ENCODE data around the gene ZIC4. TPM values are rescaled to one million over a fixed set of nuclear protein-coding genes. Genes with fewer than 3 reads are reported as not detected.

Gene ZIC4
- total RNA-seq, 2 donors from 2014 or later: not detected

GRCh38 chr3:147404000-147404799 lies 2.1 kb downstream of the ZIC4 start:
- Mint-ChIP-seq H3K4me1 (no peaks in the 10 kb centered on the region), H3K27ac (no peak overlapping the region), H3K9me3 (peaks cover 4% of the 10 kb centered on the region), H3K4me3 (no peak overlapping the region), H3K27me3 (peaks cover 62% of the 10 kb centered on the region), H3K36me3 (ENCODE audit: low read depth) (peaks cover 18% of the 10 kb centered on the region)
- no peak for ATAC-seq (replicated peaks)

DNA sequence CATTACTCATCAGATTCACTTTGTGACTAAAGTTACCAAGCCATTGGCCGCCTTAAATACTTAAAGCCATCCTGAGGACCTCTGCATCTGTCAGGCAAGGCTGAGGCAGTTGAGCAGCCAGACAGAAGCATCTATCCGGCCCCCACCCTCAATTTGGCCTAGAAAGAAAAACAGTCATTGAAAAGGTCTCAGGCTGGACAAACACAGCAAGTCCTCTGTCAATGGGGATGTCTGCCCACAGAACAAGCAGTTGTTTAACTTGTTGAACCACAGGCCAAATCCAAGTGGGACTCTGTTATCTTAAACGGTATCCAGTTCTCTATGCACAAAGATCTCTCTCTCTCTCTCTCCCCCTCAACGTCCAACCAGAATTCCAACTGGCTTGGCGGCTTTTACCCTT lies 2.8 kb downstream of the ZIC4 start:
- Mint-ChIP-seq H3K36me3 (ENCODE audit: low read depth) (peaks cover 11% of the 10 kb centered on the region), H3K4me1 (no peaks in the 10 kb centered on the region), H3K27ac (no peak overlapping the region), H3K9me3 (peaks cover 4% of the 10 kb centered on the region), H3K4me3 (no peak overlapping the region), H3K27me3 (peaks cover 61% of the 10 kb centered on the region)
- no peak for ATAC-seq (replicated peaks)

DNA sequence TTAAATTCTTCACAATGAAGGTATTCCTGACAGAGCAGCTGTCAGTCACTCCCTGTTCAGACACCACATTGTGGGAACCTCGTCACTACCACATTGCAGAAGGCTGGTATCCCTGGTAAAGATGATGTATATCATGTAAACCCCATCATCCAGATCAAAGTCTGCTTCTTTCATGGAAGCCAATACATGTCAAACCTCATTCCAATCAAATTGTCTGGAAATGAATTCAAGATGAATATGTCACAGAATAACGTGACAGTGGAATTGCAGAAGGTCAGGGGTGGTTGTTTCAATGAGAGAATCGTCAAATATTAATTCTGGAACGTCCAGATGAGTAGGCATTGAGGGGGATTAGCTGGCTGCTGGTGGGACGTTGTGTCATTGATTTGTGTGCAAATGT lies 4.2 kb downstream of the ZIC4 start:
- H3K27me3 Mint-ChIP-seq: peaks cover 60% of the 10 kb centered on the region
- no peaks in the 10 kb centered on the region for H3K4me1 Mint-ChIP-seq
- H3K9me3 Mint-ChIP-seq: peaks cover 4% of the 10 kb centered on the region
- no peaks in the 10 kb centered on the region for H3K36me3 Mint-ChIP-seq (ENCODE audit: low read depth)
- no peak overlapping the region for H3K27ac Mint-ChIP-seq
- ATAC-seq (replicated peaks): no peak
- no peak overlapping the region for H3K4me3 Mint-ChIP-seq

DNA sequence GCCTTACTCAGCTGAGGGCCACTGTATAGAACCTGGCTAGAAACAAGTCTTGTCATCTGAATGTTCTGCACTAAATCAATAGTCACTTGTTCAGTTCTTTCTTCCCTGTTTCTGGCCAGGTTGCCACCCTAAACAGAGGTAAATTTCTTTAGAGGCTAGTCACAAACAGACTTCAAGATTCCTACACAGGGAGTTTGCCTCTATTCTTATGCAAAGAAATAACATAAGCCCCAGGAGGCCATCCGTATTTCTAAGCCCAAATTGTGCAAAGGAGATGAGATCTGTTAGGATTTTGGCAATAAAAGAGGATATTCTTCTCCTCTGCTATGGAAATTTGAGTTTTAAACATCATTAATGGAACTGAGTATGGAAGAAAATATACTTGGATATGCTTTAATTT lies 4.9 kb downstream of the ZIC4 start:
- no peaks in the 10 kb centered on the region for H3K4me1 Mint-ChIP-seq
- no peaks in the 10 kb centered on the region for H3K36me3 Mint-ChIP-seq (ENCODE audit: low read depth)
- H3K9me3 Mint-ChIP-seq: peaks cover 4% of the 10 kb centered on the region
- no peak overlapping the region for H3K27ac Mint-ChIP-seq
- peaks cover 56% of the 10 kb centered on the region for H3K27me3 Mint-ChIP-seq
- ATAC-seq (replicated peaks): no peak
- no peak overlapping the region for H3K4me3 Mint-ChIP-seq

DNA sequence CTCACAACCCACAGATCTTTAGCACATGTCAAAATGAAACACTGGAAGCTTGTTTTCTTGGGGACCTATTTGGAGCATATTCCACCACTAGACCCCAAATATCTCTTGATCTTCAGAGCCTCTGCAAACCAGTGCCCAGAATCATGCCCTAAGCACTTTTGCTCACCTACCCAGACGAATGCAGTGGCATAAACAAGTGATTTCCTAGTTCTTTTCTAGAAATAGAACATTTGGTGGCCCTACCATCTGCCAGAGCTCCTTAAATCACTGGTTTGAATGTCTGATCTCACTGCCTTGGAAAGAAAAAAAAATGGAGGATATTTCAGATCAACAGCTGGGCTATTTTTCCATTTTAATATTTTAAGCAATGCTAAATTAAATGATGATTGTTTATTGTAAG lies 5.3 kb downstream of the ZIC4 start:
- Mint-ChIP-seq H3K4me1 (no peaks in the 10 kb centered on the region), H3K36me3 (ENCODE audit: low read depth) (no peaks in the 10 kb centered on the region), H3K27ac (no peak overlapping the region), H3K9me3 (peaks cover 4% of the 10 kb centered on the region), H3K27me3 (peaks cover 55% of the 10 kb centered on the region), H3K4me3 (no peak overlapping the region)
- no peak for ATAC-seq (replicated peaks)

DNA sequence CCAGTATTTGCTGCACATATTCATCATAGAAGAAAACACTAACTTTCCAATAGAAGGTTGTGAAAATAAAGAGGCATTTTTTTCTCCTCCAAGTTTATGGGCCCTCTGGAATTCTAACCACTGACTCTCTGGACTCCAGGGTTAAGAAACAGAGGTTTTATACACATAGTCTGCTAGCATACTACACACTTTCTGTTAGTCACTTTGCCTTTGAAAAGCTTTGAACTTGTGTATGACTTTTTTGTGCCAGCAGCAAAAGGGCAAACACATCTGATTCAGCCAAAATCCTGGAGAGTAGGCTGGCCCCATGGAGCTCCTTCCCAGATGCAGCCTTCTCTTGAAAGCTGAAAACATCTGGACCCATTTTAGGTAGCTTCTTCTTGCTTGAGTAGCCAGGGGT lies 6.2 kb downstream of the ZIC4 start:
- no peak for ATAC-seq (replicated peaks)
- Mint-ChIP-seq H3K36me3 (ENCODE audit: low read depth) (no peaks in the 10 kb centered on the region), H3K4me1 (no peaks in the 10 kb centered on the region), H3K4me3 (no peak overlapping the region), H3K27me3 (peaks cover 56% of the 10 kb centered on the region), H3K9me3 (peaks cover 4% of the 10 kb centered on the region), H3K27ac (no peak overlapping the region)

- Mint-ChIP-seq H3K9me3 (peaks cover 4% of the 10 kb centered on the region), H3K4me1 (no peaks in the 10 kb centered on the region), H3K27ac (no peak overlapping the region), H3K36me3 (ENCODE audit: low read depth) (no peaks in the 10 kb centered on the region), H3K27me3 (peaks cover 58% of the 10 kb centered on the region), H3K4me3 (no peak overlapping the region)
- ATAC-seq (replicated peaks): no peak
These were observed 7.4 kb downstream of the ZIC4 start for GRCh38 chr3:147398813-147399534.

GRCh38 chr3:147397875-147398812 lies 8.2 kb downstream of the ZIC4 start:
- Mint-ChIP-seq H3K27me3 (peaks cover 53% of the 10 kb centered on the region), H3K9me3 (peaks cover 4% of the 10 kb centered on the region), H3K27ac (no peak overlapping the region), H3K4me3 (no peak overlapping the region), H3K36me3 (ENCODE audit: low read depth) (no peaks in the 10 kb centered on the region), H3K4me1 (no peaks in the 10 kb centered on the region)
- no peak for ATAC-seq (replicated peaks)

DNA sequence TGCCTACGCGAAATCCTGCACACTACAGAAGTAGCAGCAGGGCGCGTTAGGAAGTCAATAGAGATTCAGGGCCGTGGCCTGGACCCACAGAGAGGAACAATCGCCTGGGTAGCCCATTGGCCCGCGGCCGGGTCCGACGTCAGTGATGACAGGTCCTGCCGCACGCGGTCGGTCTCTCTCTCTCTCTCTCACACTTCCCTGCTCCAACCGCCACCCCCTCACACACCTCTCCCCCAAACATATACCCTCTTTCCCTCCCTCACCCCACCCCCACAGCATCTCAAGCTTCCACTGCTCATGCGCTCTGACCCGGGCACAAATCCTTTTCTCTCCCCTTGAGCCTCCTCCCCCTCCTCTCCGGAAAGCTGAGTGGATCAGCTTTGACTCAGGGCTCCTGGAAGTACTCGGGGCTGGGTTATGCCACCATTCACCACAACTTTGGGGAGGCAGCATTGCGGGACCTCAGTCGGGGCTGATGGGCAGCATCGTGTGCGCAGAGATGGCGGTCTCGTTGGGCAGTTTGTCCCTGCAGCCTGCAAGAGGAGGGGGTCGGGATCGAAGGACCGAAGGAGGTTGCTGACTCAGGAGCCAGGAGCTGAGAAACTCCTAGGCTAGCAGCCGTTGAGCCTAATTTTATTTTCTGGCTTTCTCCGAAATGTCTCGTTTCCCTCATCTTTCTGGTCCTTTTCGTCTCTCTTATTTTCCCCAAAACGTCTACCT lies 9.0 kb downstream of the ZIC4 start:
- Mint-ChIP-seq H3K27me3 (peaks cover 50% of the 10 kb centered on the region), H3K36me3 (ENCODE audit: low read depth) (no peaks in the 10 kb centered on the region), H3K4me1 (no peaks in the 10 kb centered on the region), H3K4me3 (no peak overlapping the region), H3K27ac (no peak overlapping the region), H3K9me3 (peaks cover 3% of the 10 kb centered on the region)
- ATAC-seq (replicated peaks): no peak

DNA sequence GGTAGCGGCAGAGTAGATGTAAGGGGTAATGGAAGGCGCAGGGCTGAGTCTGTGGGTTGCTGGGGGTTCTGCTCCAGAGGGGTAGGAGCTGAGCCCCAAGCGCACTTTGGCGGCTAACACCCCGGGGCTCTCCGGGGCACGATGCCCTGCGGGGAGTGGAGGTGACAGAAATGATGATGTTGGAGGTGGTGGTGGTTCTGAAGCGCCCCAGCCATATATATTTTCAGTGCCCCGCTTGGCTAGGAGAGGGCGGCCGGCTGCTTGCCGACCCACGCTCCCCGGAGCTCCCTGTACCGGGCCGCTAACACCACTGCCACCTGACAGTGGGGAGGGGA lies 9.7 kb downstream of the ZIC4 start:
- Mint-ChIP-seq H3K9me3 (no peaks in the 10 kb centered on the region), H3K4me1 (no peaks in the 10 kb centered on the region), H3K4me3 (no peak overlapping the region), H3K27me3 (peaks cover 46% of the 10 kb centered on the region), H3K36me3 (ENCODE audit: low read depth) (no peaks in the 10 kb centered on the region), H3K27ac (no peak overlapping the region)
- no peak for ATAC-seq (replicated peaks)

DNA sequence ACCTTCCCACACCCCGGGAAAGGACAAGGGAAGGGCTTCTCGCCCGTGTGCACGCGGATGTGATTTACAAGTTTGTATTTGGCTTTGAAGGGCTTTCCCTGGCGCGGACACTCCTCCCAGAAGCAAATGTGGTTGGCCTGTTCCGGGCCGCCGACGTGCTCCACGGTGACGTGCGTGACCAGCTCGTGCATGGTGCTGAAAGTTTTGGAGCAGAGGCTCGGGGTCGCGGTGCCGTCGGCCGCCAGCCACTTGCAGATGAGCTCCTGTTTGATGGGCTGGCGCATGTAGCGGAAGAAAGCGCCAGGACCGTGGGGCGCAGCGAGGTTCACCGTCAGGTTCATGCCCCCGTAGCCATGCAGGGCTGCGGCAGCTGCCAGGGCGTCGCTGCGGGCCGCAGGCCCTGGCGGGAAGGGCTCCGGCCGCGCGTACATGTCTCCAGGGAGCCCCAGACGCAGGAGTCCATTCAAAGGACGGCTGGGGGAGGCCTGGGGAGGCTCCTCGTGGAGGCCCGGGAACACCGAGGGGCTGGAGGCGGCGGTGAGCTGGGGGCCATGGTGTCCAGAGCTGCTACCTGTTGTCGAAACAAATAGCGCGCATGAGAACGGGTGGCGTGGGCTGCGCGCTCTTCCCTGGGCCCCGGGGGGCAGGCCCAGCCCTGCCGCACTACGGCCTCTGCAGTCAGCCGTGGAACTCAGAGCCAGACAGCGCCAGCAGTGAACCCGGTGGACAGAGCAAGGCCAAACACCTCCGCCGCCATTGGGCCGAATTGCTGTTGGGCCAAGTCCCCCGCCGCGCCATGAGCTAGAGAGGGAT lies 10.2 kb downstream of the ZIC4 start:
- no peak for ATAC-seq (replicated peaks)
- no peaks in the 10 kb centered on the region for H3K4me1 Mint-ChIP-seq
- peaks cover 48% of the 10 kb centered on the region for H3K27me3 Mint-ChIP-seq
- H3K27ac Mint-ChIP-seq: no peak overlapping the region
- no peak overlapping the region for H3K4me3 Mint-ChIP-seq
- no peaks in the 10 kb centered on the region for H3K36me3 Mint-ChIP-seq (ENCODE audit: low read depth)
- no peaks in the 10 kb centered on the region for H3K9me3 Mint-ChIP-seq

GRCh38 chr3:147394884-147395225 lies 11.5 kb downstream of the ZIC4 start:
- ATAC-seq (replicated peaks): no peak
- Mint-ChIP-seq H3K9me3 (no peaks in the 10 kb centered on the region), H3K4me1 (no peaks in the 10 kb centered on the region), H3K4me3 (no peak overlapping the region), H3K27me3 (peaks cover 49% of the 10 kb centered on the region), H3K36me3 (ENCODE audit: low read depth) (no peaks in the 10 kb centered on the region), H3K27ac (no peak overlapping the region)

DNA sequence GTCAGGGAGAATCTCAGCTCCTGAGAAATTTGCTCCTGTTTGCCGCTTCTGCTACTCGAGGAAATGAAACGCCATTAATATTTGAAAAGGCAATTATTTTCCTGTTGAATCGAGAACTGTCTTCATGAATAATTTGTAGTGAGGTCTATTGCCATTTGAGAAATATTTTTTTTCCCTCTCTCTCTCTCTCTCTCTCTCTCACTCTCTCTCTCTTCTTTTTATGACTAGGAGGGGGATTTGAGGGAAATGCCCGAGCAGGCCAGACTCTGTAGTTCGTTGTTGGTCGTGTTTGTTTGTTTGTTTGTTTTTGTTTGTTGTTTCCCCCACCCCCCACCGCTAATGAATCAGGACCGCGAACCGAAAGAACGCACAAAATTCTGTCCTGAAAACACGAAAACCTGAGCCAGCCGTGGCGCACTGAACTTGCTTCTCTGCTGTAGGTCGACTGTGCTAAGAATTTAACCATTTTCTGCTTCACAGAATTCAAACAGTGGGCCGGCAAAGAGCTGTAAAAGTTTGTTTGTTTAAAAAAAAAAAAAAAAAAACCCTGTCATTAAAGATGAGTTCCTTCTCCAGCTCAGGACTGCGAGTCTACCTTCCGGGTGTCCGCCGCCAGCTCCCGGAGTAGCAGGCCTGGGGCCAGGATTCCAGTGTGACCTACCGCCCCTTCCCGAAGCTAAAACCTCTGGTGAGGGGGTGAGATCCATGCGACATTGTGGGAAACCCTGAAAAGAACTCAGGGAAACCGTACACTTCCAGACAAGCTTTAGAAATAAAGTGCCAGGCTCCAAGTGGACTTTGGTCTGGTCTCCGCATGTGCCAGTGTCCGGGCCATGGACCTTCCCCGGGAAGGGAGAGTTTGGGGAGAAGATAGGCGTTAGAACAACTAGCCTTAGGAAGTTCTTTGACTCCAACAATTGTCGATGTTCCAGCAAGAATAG lies 12.1 kb downstream of the ZIC4 start:
- Mint-ChIP-seq H3K4me3 (no peak overlapping the region), H3K4me1 (no peaks in the 10 kb centered on the region), H3K27ac (no peak overlapping the region), H3K27me3 (peaks cover 50% of the 10 kb centered on the region), H3K9me3 (no peaks in the 10 kb centered on the region), H3K36me3 (ENCODE audit: low read depth) (no peaks in the 10 kb centered on the region)
- no peak for ATAC-seq (replicated peaks)

All from activated T-helper 17 cell treated with anti-CD3 and anti-CD28 coated beads, Interleukin-2, amount 50 U/mL, for 72 hours (primary cell).